Adrenal gland (tissue), 5 donors: ENCODE measurements around the gene MYADM.

Source experiments
- POLR2A ChIP-seq, 2 donors: fragments of 450-650 bp; IDR thresholded peaks; one replicate each; pipeline ENCODE4 v1.6.1; 2017; ENCODE audit warnings: antibody characterized with exemption in 2 of 2, mild to moderate bottlenecking in 2 of 2, moderate library complexity in 1 of 2
- TF ChIP-seq, protein P1 (sequence below), 6 experiments: fragments of 450-650 bp in 4 of 6; fragments of 200-600 bp in 2 of 6; sonication (generic) in 1 of 6; IDR thresholded peaks; 1 replicate in 5 of 6; 2 replicates in 1 of 6; pipeline versions ENCODE4 v1.5.1 to v1.8.0; 2016 to 2021; ENCODE audit warnings: antibody characterized with exemption in 6 of 6, mild to moderate bottlenecking in 2 of 6, moderate library complexity in 1 of 6
- donor health status: DM: no; HTN: no; CAD: no.

GRCh38 chr19:53896682-53897081 lies 29.0 kb downstream of the MYADM start:
- TF ChIP-seq, protein P1, sequence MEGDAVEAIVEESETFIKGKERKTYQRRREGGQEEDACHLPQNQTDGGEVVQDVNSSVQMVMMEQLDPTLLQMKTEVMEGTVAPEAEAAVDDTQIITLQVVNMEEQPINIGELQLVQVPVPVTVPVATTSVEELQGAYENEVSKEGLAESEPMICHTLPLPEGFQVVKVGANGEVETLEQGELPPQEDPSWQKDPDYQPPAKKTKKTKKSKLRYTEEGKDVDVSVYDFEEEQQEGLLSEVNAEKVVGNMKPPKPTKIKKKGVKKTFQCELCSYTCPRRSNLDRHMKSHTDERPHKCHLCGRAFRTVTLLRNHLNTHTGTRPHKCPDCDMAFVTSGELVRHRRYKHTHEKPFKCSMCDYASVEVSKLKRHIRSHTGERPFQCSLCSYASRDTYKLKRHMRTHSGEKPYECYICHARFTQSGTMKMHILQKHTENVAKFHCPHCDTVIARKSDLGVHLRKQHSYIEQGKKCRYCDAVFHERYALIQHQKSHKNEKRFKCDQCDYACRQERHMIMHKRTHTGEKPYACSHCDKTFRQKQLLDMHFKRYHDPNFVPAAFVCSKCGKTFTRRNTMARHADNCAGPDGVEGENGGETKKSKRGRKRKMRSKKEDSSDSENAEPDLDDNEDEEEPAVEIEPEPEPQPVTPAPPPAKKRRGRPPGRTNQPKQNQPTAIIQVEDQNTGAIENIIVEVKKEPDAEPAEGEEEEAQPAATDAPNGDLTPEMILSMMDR (IDR thresholded peaks at IDR 0.05), result no peak
- no peak for TF ChIP-seq POLR2A (IDR thresholded peaks at IDR 0.05)
